Tracheal epithelial cell (primary cell): Measurements from ENCODE around the gene MYH15. TPM values are rescaled to one million over a fixed set of nuclear protein-coding genes. Genes with fewer than 3 reads are reported as not detected.

ENCODE experiments used
- total RNA-seq: library from RNA; depleted of rRNA; stranded (reverse); fragments of >200 nt; gene quantifications from 2 replicates; pipeline ENCODE4 v1.2.1, GENCODE V29; 2014

MYH15 gene
- under 0.01 and 0.21 TPM in 2 replicates for total RNA-seq

GRCh38 chr3:108510496-108510895, at the start of gene MYH15:
Gene MYH15 (minus strand): TSS chr3:108510596. CDS start chr3:108510530, 66 bp downstream.

Other genes starting within 250 kb of the MYH15 start
- not detected in 2 replicates for gene HHLA2, start 214.0 kb downstream of the MYH15 start, total RNA-seq
- gene CIP2A, start 78.8 kb upstream of the MYH15 start, total RNA-seq = 1.1 and 4.6 TPM in 2 replicates
- gene DZIP3, start 79.1 kb upstream of the MYH15 start, total RNA-seq = 1.3 and 2.9 TPM in 2 replicates
- not detected in 2 replicates for gene RETNLB, start 246.8 kb upstream of the MYH15 start, total RNA-seq